K562 (cell line): ENCODE results near the gene SCN7A. TPM values are rescaled to one million over a fixed set of nuclear protein-coding genes. Genes with fewer than 3 reads are reported as not detected.

ENCODE experiments used
- CBFA2T3 ChIP-seq: fragments of 450-650 bp; IDR thresholded peaks from 2 replicates; pipeline ENCODE4 v1.6.1; 2017
- CBX2 ChIP-seq: fragments of 200-600 bp; sonication (generic); IDR thresholded peaks from one replicate; pipeline ENCODE4 v1.6.1; 2012; ENCODE audit warnings: mild to moderate bottlenecking, low read length, inconsistent platforms; ENCODE audit not compliant: insufficient read depth, poor library complexity, severe bottlenecking
- NBN ChIP-seq: fragments of 450-650 bp; IDR thresholded peaks from 2 replicates; pipeline ENCODE4 v1.6.1; 2016; ENCODE audit warnings: low read depth, mild to moderate bottlenecking
- NR4A1 ChIP-seq, 2 experiments: fragments of 250-450 bp in 1 of 2; fragments of 450-650 bp in 1 of 2; sonication (Bioruptor Pico) in 1 of 2; IDR thresholded peaks; 2 replicates each; pipeline versions ENCODE4 v1.4.0 to v1.6.1; 2016 to 2020; ENCODE audit warnings: mild to moderate bottlenecking in 2 of 2, missing compliant biosample characterization in 1 of 2, missing genetic modification characterization in 1 of 2, moderate library complexity in 1 of 2
- RAD21 ChIP-seq, 2 experiments: fragments of 250-450 bp in 1 of 2; fragments of 450-650 bp in 1 of 2; sonication (Bioruptor Pico) in 1 of 2; formaldehyde crosslinking in 1 of 2; IDR thresholded peaks in 1 of 2; conservative IDR thresholded peaks in 1 of 2; 2 replicates each; pipeline versions ENCODE4 v1.4.0 to v1.8.0; 2020 to 2022; ENCODE audit warnings: mild to moderate bottlenecking in 2 of 2, moderate library complexity in 1 of 2
- RNF219 ChIP-seq: fragments of 250-450 bp; sonication (Bioruptor Pico); IDR thresholded peaks from 2 replicates; pipeline ENCODE4 v1.5.0; 2022; ENCODE audit warnings: mild to moderate bottlenecking
- ZNF174 ChIP-seq: fragments of 250-450 bp; sonication (Bioruptor Pico); IDR thresholded peaks from 2 replicates; pipeline ENCODE4 v1.4.0; 2020; ENCODE audit warnings: mild to moderate bottlenecking
- ZNF274 ChIP-seq: IDR thresholded peaks from 2 replicates; pipeline ENCODE4 v1.6.1; 2011; ENCODE audit warnings: low read depth, mild to moderate bottlenecking, low read length, moderate library complexity, borderline replicate concordance
- ZNF584 ChIP-seq: fragments of 200-800 bp; sonication (Bioruptor generic); IDR thresholded peaks from 2 replicates; pipeline ENCODE4 v1.6.1; 2016; ENCODE audit warnings: low read depth, mild to moderate bottlenecking, missing genetic modification characterization, missing compliant biosample characterization
- polyA plus RNA-seq, 8 experiments: library from polyadenylated mRNA; depleted of rRNA in 4 of 8; stranded (reverse) in 5 of 8; unstranded in 3 of 8; fragments of >200 nt; fragmentation: Nextera tagmentation in 2 of 8; fragmentation: Illumina TruSeq in 1 of 8; extraction: Ambion mirVana in 2 of 8; extraction: Trizol in 1 of 8; gene quantifications; 2 replicates each; pipeline versions ENCODE4 v1.2.1 to v1.2.3, GENCODE V29; 2011 to 2014; ENCODE audit warnings: inconsistent platforms in 1 of 8, missing spikeins in 1 of 8
- total RNA-seq, 7 experiments: library from RNA; depleted of rRNA in 6 of 7; stranded (reverse); fragments of >200 nt in 6 of 7; fragmentation: Illumina TruSeq in 2 of 7; extraction: Trizol in 2 of 7; gene quantifications; 2 replicates each; pipeline versions ENCODE4 v1.2.1 to v1.2.3, GENCODE V29; 2011 to 2021; ENCODE audit warnings: low replicate concordance in 1 of 7
- TF ChIP-seq, protein P1 (sequence below): fragments of 250-450 bp; sonication (Bioruptor Pico); IDR thresholded peaks from 2 replicates; pipeline ENCODE4 v1.8.0; 2021; ENCODE audit warnings: borderline replicate concordance, mild to moderate bottlenecking, moderate library complexity; ENCODE audit not compliant: poor library complexity, severe bottlenecking
- TF ChIP-seq, protein P2 (sequence below): fragments of 450-650 bp; formaldehyde crosslinking; IDR thresholded peaks from 2 replicates; pipeline ENCODE4 v1.4.0; 2020; ENCODE audit warnings: mild to moderate bottlenecking, moderate library complexity

The SCN7A gene
- total and polyA plus RNA-seq, 9 of the 15 experiments (the other 6 are each of a cell fraction or from before 2014, with no cell fraction given), result under 0.01 to 0.05 (median 0.03) TPM; not detected in 3

- no peak for TF ChIP-seq RNF219 (CRISPR knock-in tag)
- no peak for TF ChIP-seq CBX2
- TF ChIP-seq, protein P1, sequence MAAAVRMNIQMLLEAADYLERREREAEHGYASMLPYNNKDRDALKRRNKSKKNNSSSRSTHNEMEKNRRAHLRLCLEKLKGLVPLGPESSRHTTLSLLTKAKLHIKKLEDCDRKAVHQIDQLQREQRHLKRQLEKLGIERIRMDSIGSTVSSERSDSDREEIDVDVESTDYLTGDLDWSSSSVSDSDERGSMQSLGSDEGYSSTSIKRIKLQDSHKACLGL (CRISPR knock-in tag), result no peak
- TF ChIP-seq RAD21 (CRISPR knock-in tag; conservative IDR thresholded peaks at IDR 0.05 in 1 of 2, IDR thresholded peaks at IDR 0.05 in 1 of 2), result peak; percentile 64 to 66
- TF ChIP-seq NBN, result no peak
- TF ChIP-seq ZNF274, result no peak
- no peak for TF ChIP-seq ZNF174 (CRISPR knock-in tag)
- no peak for TF ChIP-seq CBFA2T3
- no peak for TF ChIP-seq NR4A1 (CRISPR knock-in tag; IDR thresholded peaks at IDR 0.05)
- TF ChIP-seq NR4A1 (tag; IDR thresholded peaks at IDR 0.05), result no peak
- TF ChIP-seq ZNF584 (CRISPR knock-in tag), result no peak
- TF ChIP-seq, protein P2, sequence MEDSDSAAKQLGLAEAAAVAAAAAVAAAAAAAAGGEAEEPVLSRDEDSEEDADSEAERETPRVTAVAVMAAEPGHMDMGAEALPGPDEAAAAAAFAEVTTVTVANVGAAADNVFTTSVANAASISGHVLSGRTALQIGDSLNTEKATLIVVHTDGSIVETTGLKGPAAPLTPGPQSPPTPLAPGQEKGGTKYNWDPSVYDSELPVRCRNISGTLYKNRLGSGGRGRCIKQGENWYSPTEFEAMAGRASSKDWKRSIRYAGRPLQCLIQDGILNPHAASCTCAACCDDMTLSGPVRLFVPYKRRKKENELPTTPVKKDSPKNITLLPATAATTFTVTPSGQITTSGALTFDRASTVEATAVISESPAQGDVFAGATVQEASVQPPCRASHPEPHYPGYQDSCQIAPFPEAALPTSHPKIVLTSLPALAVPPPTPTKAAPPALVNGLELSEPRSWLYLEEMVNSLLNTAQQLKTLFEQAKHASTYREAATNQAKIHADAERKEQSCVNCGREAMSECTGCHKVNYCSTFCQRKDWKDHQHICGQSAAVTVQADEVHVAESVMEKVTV (CRISPR knock-in tag), result peak; percentile 43; the same call in 1 of the 2 replicates
Measured at GRCh38 chr2:166516712-166517303, 22.8 kb upstream of the SCN7A start (continued).
